NOMO-1 (cell line): Measurements from ENCODE around the gene KLHL30.
"Not testable (repeated sequence)": the region's sequence is repeated elsewhere in the genome, so short reads cannot be mapped to it uniquely, and the experiment has no call there.

Experiments
- DNase-seq, 2 experiments: peaks; one replicate each; lab custom pipeline; 2025; ENCODE audit not compliant: unreplicated experiment in 2 of 2; lab: John Stamatoyannopoulos, UW

The KLHL30 gene

GRCh38 chr2:238159661-238160205, 21.3 kb downstream of the KLHL30 start:
- no peak for DNase-seq

GRCh38 chr2:238160206-238161129, 22.0 kb downstream of the KLHL30 start:
- peak in 1 of 2 experiments; percentile 28 for DNase-seq

- DNase-seq: no peak
Measured at GRCh38 chr2:238161291-238162051, 23.0 kb downstream of the KLHL30 start.

- no peak for DNase-seq
Measured at GRCh38 chr2:238162251-238162845, 23.9 kb downstream of the KLHL30 start.

GRCh38 chr2:238162846-238163441, 24.5 kb downstream of the KLHL30 start:
- no peak for DNase-seq

- DNase-seq: no peak
Measured at GRCh38 chr2:238163481-238164198, 25.2 kb downstream of the KLHL30 start.

- DNase-seq: no peak
Measured at GRCh38 chr2:238164906-238165287, 26.4 kb downstream of the KLHL30 start.

- DNase-seq: no peak
Measured at GRCh38 chr2:238165288-238165921, 26.9 kb downstream of the KLHL30 start.

- DNase-seq: no peak
Measured at GRCh38 chr2:238166391-238167343, 28.2 kb downstream of the KLHL30 start.

- DNase-seq: no peak
Measured at GRCh38 chr2:238167344-238167715, 28.9 kb downstream of the KLHL30 start.

- no peak for DNase-seq
Measured at GRCh38 chr2:238167761-238168160, 29.3 kb downstream of the KLHL30 start.

GRCh38 chr2:238168196-238169047, 30.0 kb downstream of the KLHL30 start:
- DNase-seq: no peak

- DNase-seq: no peak
Measured at GRCh38 chr2:238169048-238169707, 30.7 kb downstream of the KLHL30 start.

GRCh38 chr2:238169708-238170251, 31.3 kb downstream of the KLHL30 start:
- DNase-seq: no peak

- DNase-seq: no peak
Measured at GRCh38 chr2:238170386-238171071, 32.1 kb downstream of the KLHL30 start.

- not testable (repeated sequence) for DNase-seq
Measured at GRCh38 chr2:238171072-238171431, 32.6 kb downstream of the KLHL30 start.
